Loucy (cell line): ENCODE results near the gene PROC.

Experiments used
- CTCF ChIP-seq: fragments of 200-600 bp; sonication (generic); conservative IDR thresholded peaks from 2 replicates; pipeline ENCODE4 v1.5.1; 2014; ENCODE audit warnings: mild to moderate bottlenecking, antibody characterized with exemption, low read length
- EZH2phosphoT487 ChIP-seq: fragments of 200-600 bp; IDR thresholded peaks from 2 replicates; pipeline ENCODE4 v1.6.1; 2018; ENCODE audit warnings: antibody characterized with exemption, mild to moderate bottlenecking, moderate library complexity, borderline replicate concordance

GRCh38 chr2:127464470-127465257 is 46.4 kb downstream of the PROC start:
- TF ChIP-seq CTCF: no peak
- no peak for TF ChIP-seq EZH2phosphoT487
